ENCODE data around the gene FAM20B.
"Not testable (repeated sequence)": the region's sequence is repeated elsewhere in the genome, so short reads cannot be mapped to it uniquely, and the experiment has no call there.

The FAM20B gene

GRCh38 chr1:179025125-179025974, at the start of gene FAM20B:
FAM20B (plus strand) TSS chr1:179025894; CDS start chr1:179043848, 17,954 bp downstream.
- DNase-seq (ENCODE audit: low read depth in 2 of 2), result peak; percentile 83 to 88

- no peak for DNase-seq (ENCODE audit: low read depth in 2 of 2)
These were observed 49.2 kb upstream of the FAM20B start for GRCh38 chr1:178976541-178976940.

GRCh38 chr1:178986204-178986603, 39.5 kb upstream of the FAM20B start:
- no peak for DNase-seq (ENCODE audit: low read depth in 2 of 2)

- not testable (repeated sequence) for DNase-seq (ENCODE audit: low read depth in 2 of 2)
These were observed 37.5 kb upstream of the FAM20B start for GRCh38 chr1:178988198-178988597.

- DNase-seq (ENCODE audit: low read depth in 2 of 2), result no peak
These were observed 32.1 kb upstream of the FAM20B start for GRCh38 chr1:178993559-178993958.

- no peak for DNase-seq (ENCODE audit: low read depth in 2 of 2)
These were observed 28.3 kb upstream of the FAM20B start for GRCh38 chr1:178997428-178997827.

- no peak for DNase-seq (ENCODE audit: low read depth in 2 of 2)
These were observed 27.4 kb upstream of the FAM20B start for GRCh38 chr1:178998295-178998694.

GRCh38 chr1:178999061-178999460, 26.6 kb upstream of the FAM20B start:
- no peak for DNase-seq (ENCODE audit: low read depth in 2 of 2)

- no peak for DNase-seq (ENCODE audit: low read depth in 2 of 2)
These were observed 24.2 kb upstream of the FAM20B start for GRCh38 chr1:179001451-179001850.

GRCh38 chr1:179002064-179002463, 23.6 kb upstream of the FAM20B start:
- not testable (repeated sequence) for DNase-seq (ENCODE audit: low read depth in 2 of 2)

- DNase-seq (ENCODE audit: low read depth in 2 of 2), result peak; percentile 60
These were observed 22.9 kb upstream of the FAM20B start for GRCh38 chr1:179002552-179003345.

- no peak for DNase-seq (ENCODE audit: low read depth in 2 of 2)
These were observed 22.1 kb upstream of the FAM20B start for GRCh38 chr1:179003512-179004066.

GRCh38 chr1:179007233-179007632, 18.5 kb upstream of the FAM20B start:
- DNase-seq (ENCODE audit: low read depth in 2 of 2), result no peak

GRCh38 chr1:179010671-179011070, 15.0 kb upstream of the FAM20B start:
- DNase-seq (ENCODE audit: low read depth in 2 of 2), result no peak

GRCh38 chr1:179012038-179012437, 13.7 kb upstream of the FAM20B start:
- no peak for DNase-seq (ENCODE audit: low read depth in 2 of 2)

- DNase-seq (ENCODE audit: low read depth in 2 of 2), result no peak
These were observed 11.6 kb upstream of the FAM20B start for GRCh38 chr1:179014123-179014522.

- no peak for DNase-seq (ENCODE audit: low read depth in 2 of 2)
These were observed 10.3 kb upstream of the FAM20B start for GRCh38 chr1:179015396-179015795.

- DNase-seq (ENCODE audit: low read depth in 2 of 2), result no peak
These were observed 8.8 kb upstream of the FAM20B start for GRCh38 chr1:179016706-179017382.

GRCh38 chr1:179017383-179018326, 8.0 kb upstream of the FAM20B start:
- no peak for DNase-seq (ENCODE audit: low read depth in 2 of 2)

GRCh38 chr1:179021873-179022272, 3.8 kb upstream of the FAM20B start:
- no peak for DNase-seq (ENCODE audit: low read depth in 2 of 2)
